ENCODE results near the gene MAGEF1. TPM values are rescaled to one million over a fixed set of nuclear protein-coding genes. Genes with fewer than 3 reads are reported as not detected.

MAGEF1 gene
- total RNA-seq, 1 donor from 2014 or later, result 26.2 TPM

DNA sequence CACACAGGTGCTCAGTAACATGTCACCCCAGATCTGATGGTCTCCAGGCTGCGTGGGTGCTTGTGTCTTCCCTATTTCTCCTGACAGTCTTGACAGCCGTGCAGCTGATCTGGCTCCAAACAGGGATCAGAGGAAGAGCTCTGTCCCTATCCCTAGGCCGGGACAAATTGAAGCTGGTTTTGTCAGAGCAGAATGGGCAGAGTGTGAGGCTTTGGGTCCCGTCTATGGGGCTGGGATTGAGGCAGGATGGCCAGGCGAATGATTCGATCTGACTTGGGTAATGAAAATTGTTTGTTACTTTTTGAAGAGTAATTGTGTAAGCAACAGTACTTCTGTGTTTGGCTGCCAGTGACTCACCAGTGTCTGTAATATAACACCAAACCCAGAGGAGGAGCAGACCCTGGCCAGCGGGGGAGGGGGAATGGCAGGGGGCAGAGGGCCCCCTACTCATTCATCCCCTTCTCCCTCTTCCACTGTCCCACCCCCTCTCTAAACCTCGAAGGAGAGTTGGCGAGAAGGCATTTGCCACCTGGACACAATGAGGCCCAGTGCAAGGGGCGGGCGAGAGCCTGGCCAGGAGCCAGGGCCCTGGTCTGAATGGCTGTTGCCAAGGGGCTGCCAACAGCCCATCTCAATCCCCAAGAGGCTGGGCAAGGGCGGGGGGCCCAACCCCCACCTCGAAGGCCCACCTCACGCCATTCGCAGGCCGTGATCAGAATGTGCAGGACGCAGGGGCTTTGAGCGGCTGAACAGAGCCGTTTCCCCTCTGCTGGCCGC is 4.9 kb upstream of the MAGEF1 start:
- Histone ChIP-seq H3K4me3 (ENCODE audit: insufficient read depth, low read depth, low read length) (peak overlapping the region; percentile 11), H3K27ac (ENCODE audit: low read depth, low read length) (peak overlapping the region; percentile 33), H3K9ac (ENCODE audit: low read length) (peak overlapping the region; percentile 56), H3K9me3 (ENCODE audit: insufficient read depth, low read depth, low read length) (no peaks in the 10 kb centered on the region), H3K4me1 (ENCODE audit: insufficient read depth, low read length) (peaks cover 20% of the 10 kb centered on the region), H2AFZ (ENCODE audit: low read depth, low read length) (peak overlapping the region; percentile 67), H3K36me3 (ENCODE audit: insufficient read depth, low read length) (no peaks in the 10 kb centered on the region), H4K20me1 (ENCODE audit: insufficient read depth, low read length) (no peaks in the 10 kb centered on the region), H3K27me3 (ENCODE audit: insufficient read depth, low read length) (no peaks in the 10 kb centered on the region), H3K4me2 (ENCODE audit: low read length) (peak overlapping the region; percentile 81), H3K79me2 (ENCODE audit: insufficient read depth, low read length) (no peaks in the 10 kb centered on the region)
- Mint-ChIP-seq H3K9me3 (ENCODE audit: unreplicated experiment) (no peaks in the 10 kb centered on the region), H3K27ac (ENCODE audit: unreplicated experiment) (peak overlapping the region; percentile 66), H3K4me1 (ENCODE audit: low read depth, unreplicated experiment) (peaks cover 23% of the 10 kb centered on the region), H3K27me3 (ENCODE audit: low read depth, unreplicated experiment) (no peaks in the 10 kb centered on the region), H3K4me3 (ENCODE audit: unreplicated experiment) (peak overlapping the region; percentile 41), H3K36me3 (ENCODE audit: low read depth, unreplicated experiment) (peaks cover 5% of the 10 kb centered on the region)
- FAIRE-seq, result no peak
- no peak for TF ChIP-seq EZH2 (IDR thresholded peaks at IDR 0.05; ENCODE audit: insufficient read depth, low read length)
- TF ChIP-seq, protein P1, sequence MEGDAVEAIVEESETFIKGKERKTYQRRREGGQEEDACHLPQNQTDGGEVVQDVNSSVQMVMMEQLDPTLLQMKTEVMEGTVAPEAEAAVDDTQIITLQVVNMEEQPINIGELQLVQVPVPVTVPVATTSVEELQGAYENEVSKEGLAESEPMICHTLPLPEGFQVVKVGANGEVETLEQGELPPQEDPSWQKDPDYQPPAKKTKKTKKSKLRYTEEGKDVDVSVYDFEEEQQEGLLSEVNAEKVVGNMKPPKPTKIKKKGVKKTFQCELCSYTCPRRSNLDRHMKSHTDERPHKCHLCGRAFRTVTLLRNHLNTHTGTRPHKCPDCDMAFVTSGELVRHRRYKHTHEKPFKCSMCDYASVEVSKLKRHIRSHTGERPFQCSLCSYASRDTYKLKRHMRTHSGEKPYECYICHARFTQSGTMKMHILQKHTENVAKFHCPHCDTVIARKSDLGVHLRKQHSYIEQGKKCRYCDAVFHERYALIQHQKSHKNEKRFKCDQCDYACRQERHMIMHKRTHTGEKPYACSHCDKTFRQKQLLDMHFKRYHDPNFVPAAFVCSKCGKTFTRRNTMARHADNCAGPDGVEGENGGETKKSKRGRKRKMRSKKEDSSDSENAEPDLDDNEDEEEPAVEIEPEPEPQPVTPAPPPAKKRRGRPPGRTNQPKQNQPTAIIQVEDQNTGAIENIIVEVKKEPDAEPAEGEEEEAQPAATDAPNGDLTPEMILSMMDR (IDR thresholded peaks at IDR 0.05; ENCODE audit: insufficient read depth, low read depth, low read length), result no peak
- DNase-seq (ENCODE audit: low read depth), result peak; percentile 66

DNA sequence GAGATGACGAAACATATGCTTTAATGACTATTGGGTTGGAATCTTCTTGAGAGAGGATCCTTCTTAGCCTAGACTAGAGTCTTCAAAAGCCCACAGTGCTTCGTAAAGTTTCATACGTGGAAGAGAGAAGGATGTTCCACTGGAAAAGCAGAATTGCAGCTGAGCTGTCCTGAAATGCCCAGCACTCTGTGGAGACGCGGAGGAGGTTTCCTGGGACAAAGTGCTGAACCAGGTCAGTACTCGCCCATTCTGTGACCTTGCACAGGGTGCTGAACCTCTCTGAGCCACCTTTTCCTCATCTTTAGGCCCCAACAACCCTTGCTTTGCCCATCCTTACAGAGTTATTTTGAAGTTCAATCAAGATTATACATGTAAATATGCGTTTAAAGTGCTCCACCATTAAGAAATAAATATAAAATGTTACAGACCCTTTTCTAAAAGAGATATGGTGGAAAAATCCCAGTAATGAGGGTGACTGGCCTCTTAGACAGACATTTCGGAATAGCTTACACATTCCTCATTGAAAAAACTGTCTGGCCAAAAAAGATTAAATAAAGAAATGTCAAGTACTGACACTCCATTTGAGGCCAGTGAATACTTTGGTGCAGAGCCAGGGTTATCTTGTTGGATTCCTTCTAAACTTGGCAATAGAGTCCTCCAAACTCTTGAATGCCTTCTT is 4.2 kb upstream of the MAGEF1 start:
- Histone ChIP-seq H3K9me3 (ENCODE audit: insufficient read depth, low read depth, low read length) (no peaks in the 10 kb centered on the region), H3K4me2 (ENCODE audit: low read length) (peak overlapping the region; percentile 81), H3K79me2 (ENCODE audit: insufficient read depth, low read length) (peaks cover 3% of the 10 kb centered on the region), H3K4me3 (ENCODE audit: insufficient read depth, low read depth, low read length) (no peak overlapping the region), H3K36me3 (ENCODE audit: insufficient read depth, low read length) (no peaks in the 10 kb centered on the region), H3K9ac (ENCODE audit: low read length) (peak overlapping the region; percentile 56), H3K27me3 (ENCODE audit: insufficient read depth, low read length) (no peaks in the 10 kb centered on the region), H3K27ac (ENCODE audit: low read depth, low read length) (peak overlapping the region; percentile 33), H3K4me1 (ENCODE audit: insufficient read depth, low read length) (peaks cover 20% of the 10 kb centered on the region), H2AFZ (ENCODE audit: low read depth, low read length) (peak overlapping the region; percentile 67), H4K20me1 (ENCODE audit: insufficient read depth, low read length) (no peaks in the 10 kb centered on the region)
- peak; percentile 45 for FAIRE-seq
- Mint-ChIP-seq H3K9me3 (ENCODE audit: unreplicated experiment) (no peaks in the 10 kb centered on the region), H3K27ac (ENCODE audit: unreplicated experiment) (peak overlapping the region; percentile 66), H3K36me3 (ENCODE audit: low read depth, unreplicated experiment) (peaks cover 5% of the 10 kb centered on the region), H3K4me3 (ENCODE audit: unreplicated experiment) (no peak overlapping the region), H3K27me3 (ENCODE audit: low read depth, unreplicated experiment) (no peaks in the 10 kb centered on the region), H3K4me1 (ENCODE audit: low read depth, unreplicated experiment) (peaks cover 23% of the 10 kb centered on the region)
- DNase-seq (ENCODE audit: low read depth), result peak; percentile 76
- TF ChIP-seq EZH2 (IDR thresholded peaks at IDR 0.05; ENCODE audit: insufficient read depth, low read length), result no peak
- TF ChIP-seq, protein P1 (IDR thresholded peaks at IDR 0.05; ENCODE audit: insufficient read depth, low read depth, low read length), result no peak

Data from astrocyte (in vitro differentiated cells and primary cell).